ENCODE results near the gene PRR11.

Gene PRR11

DNA sequence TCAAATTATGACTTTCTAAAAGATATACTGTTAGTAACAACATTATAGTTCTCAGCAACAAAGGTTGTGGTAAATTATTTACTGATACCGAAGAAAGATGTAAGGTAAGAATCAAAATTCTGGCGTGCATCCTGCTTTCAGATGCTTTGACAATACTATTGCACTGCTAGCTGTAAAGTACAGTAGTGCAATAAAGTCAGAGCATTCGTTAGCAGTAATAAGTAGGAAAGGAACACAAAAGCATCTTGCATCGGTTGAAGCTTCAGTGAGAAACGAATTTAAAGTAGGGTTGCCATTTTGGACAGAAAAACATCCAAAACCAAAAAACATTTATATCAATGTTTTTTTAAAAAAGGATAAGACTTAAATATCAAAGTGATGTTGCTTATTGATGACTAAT lies 4.5 kb upstream of the PRR11 start:
- H3K4me1 ChIP-seq (ENCODE audit: control insufficient read depth, insufficient read depth, low read length) = peaks cover 11% of the 10 kb centered on the region
- 89 to 95% methylated on average over 3 to 5 of the region's 5 CpGs for WGBS, 2 experiments
- no peaks in the 10 kb centered on the region for H3K36me3 ChIP-seq (ENCODE audit: control insufficient read depth, insufficient read depth, low read length)
- H3K9me3 ChIP-seq (ENCODE audit: control insufficient read depth, low read length) = no peaks in the 10 kb centered on the region
- no peak overlapping the region for H3K27ac ChIP-seq (ENCODE audit: insufficient read depth, low read depth, low read length, poor library complexity, severe bottlenecking)
- no peak overlapping the region for H3K4me3 ChIP-seq (ENCODE audit: insufficient read depth, low read depth, low read length)
- H3K27me3 ChIP-seq (ENCODE audit: control insufficient read depth, insufficient read depth, low read length, poor library complexity, severe bottlenecking) = no peaks in the 10 kb centered on the region

DNA sequence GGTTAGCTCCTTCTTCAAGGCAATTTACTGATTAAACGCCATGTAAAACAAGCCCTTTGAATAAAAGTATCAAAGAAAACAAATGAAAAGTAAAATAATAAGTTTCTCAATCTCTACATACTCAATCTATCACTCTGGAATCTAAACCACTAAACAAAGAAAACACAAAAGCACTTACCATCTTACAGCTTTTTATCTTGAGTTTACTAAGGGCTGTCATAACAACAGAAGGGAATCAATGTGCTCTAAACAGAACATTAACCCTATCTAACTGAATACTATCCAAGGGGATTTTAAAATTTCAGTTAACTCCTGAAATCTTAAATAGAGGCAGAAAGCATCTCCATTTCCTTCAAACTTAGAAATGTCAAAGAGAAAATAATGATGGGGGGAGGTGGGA lies 4.0 kb upstream of the PRR11 start:
- H3K9me3 ChIP-seq (ENCODE audit: control insufficient read depth, low read length) = no peaks in the 10 kb centered on the region
- no peaks in the 10 kb centered on the region for H3K36me3 ChIP-seq (ENCODE audit: control insufficient read depth, insufficient read depth, low read length)
- H3K4me1 ChIP-seq (ENCODE audit: control insufficient read depth, insufficient read depth, low read length) = peaks cover 11% of the 10 kb centered on the region
- H3K27ac ChIP-seq (ENCODE audit: insufficient read depth, low read depth, low read length, poor library complexity, severe bottlenecking) = no peak overlapping the region
- H3K27me3 ChIP-seq (ENCODE audit: control insufficient read depth, insufficient read depth, low read length, poor library complexity, severe bottlenecking) = no peaks in the 10 kb centered on the region
- 100% methylated on average over 1 of the region's 1 CpG; no CpG with 5 or more reads in 1 of the 2 experiments for WGBS, 2 experiments
- peak overlapping the region; percentile 70 for H3K4me3 ChIP-seq (ENCODE audit: insufficient read depth, low read depth, low read length)

DNA sequence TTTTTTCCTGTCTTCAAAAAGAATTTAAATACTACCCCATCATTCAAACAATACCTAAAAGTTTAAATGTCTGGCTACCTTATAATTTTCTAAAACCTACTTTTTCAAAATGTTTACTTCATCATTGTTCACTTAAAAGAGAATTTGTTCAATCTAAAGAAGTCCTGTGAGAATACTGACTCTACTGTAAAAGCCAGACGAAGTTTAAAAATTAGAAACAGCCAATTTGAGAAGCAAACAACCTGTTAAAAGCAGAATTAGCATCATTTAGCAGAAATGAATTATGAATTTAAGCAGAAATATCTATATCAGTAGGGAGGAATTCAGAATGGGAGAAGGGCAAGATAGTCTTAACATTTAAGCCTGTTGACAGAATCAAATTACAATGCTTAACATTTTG lies 2.6 kb upstream of the PRR11 start:
- WGBS, 2 experiments = 75% methylated on average over 1 of the region's 1 CpG; no CpG with 5 or more reads in 1 of the 2 experiments
- Histone ChIP-seq H3K27me3 (ENCODE audit: control insufficient read depth, insufficient read depth, low read length, poor library complexity, severe bottlenecking) (no peaks in the 10 kb centered on the region), H3K36me3 (ENCODE audit: control insufficient read depth, insufficient read depth, low read length) (no peaks in the 10 kb centered on the region), H3K9me3 (ENCODE audit: control insufficient read depth, low read length) (no peaks in the 10 kb centered on the region), H3K27ac (ENCODE audit: insufficient read depth, low read depth, low read length, poor library complexity, severe bottlenecking) (no peak overlapping the region), H3K4me1 (ENCODE audit: control insufficient read depth, insufficient read depth, low read length) (peaks cover 11% of the 10 kb centered on the region), H3K4me3 (ENCODE audit: insufficient read depth, low read depth, low read length) (peak overlapping the region; percentile 70)

DNA sequence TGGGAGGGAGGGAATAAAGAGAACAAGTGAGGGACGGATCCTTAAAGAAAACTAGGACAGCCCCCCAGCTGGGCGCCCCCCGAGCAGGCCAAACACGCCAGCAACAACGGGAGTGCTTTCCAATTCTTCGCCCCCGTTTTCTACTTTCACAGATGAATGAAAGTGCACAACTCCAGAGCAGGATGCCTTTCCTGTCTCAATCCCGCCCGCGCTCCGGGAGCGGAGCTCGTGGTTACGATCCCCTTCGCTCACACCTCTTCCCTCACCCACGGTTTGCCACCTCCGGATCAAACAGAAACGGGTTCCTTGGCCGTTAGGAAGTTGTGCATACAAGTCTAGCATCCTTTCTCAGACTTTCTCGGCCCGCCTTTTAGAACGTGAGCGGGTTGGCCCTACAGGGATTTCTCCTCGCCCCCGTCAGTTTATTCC lies 1.2 kb upstream of the PRR11 start:
- Histone ChIP-seq H3K27me3 (ENCODE audit: control insufficient read depth, insufficient read depth, low read length, poor library complexity, severe bottlenecking) (no peaks in the 10 kb centered on the region), H3K4me1 (ENCODE audit: control insufficient read depth, insufficient read depth, low read length) (peaks cover 11% of the 10 kb centered on the region), H3K9me3 (ENCODE audit: control insufficient read depth, low read length) (no peaks in the 10 kb centered on the region), H3K27ac (ENCODE audit: insufficient read depth, low read depth, low read length, poor library complexity, severe bottlenecking) (peak overlapping the region; percentile 99), H3K4me3 (ENCODE audit: insufficient read depth, low read depth, low read length) (peak overlapping the region; percentile 70), H3K36me3 (ENCODE audit: control insufficient read depth, insufficient read depth, low read length) (no peaks in the 10 kb centered on the region)
- WGBS, 2 experiments = 0% methylated on average over 25 of the region's 25 CpGs

DNA sequence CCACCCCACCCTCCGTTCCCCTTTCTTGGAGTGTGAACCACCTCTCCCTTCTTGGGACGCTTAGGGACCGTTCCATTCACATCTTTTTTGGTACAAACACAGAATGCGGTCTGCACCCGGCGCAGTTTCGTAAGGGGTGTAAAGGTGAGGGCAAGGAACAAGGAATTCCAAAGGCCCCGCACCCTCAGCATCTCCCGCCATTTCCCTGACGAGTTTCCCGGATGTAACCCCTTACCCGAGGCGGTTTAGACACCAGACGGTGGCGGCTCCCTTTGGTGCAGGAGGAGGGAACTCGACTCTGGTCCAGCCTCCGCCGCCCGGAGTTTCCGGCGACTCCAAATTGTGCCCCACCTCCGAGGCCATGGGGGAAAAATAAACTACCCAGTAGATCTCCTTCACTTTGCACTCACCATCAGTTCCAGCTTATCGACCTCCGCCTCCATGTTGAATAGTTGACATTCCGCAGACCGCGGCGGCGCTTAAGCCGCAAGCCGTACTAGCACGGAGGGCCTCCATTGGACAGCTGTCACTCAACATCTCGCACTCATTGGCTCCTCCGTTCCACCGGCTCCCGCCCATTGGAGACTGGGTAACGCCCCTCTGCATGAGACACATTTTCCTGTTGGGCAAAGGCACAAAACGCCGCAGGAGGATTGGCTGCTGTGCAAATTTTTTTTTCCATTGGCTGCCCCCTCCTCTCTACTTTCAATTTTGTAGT lies 666 bp upstream of the PRR11 start, which contains the start of gene SKA2:
SKA2 (minus strand) TSS at position 466 of the 718 bp plus-strand sequence; CDS start at position 443, 23 bp downstream.
- 0% methylated on average over 39 of the region's 39 CpGs for WGBS, 2 experiments
- H3K36me3 ChIP-seq (ENCODE audit: control insufficient read depth, insufficient read depth, low read length) = no peaks in the 10 kb centered on the region
- peaks cover 11% of the 10 kb centered on the region for H3K4me1 ChIP-seq (ENCODE audit: control insufficient read depth, insufficient read depth, low read length)
- peak within 1 kb of the TSS; percentile 99 for H3K27ac ChIP-seq (ENCODE audit: insufficient read depth, low read depth, low read length, poor library complexity, severe bottlenecking)
- peak within 1 kb of the TSS; percentile 70 for H3K4me3 ChIP-seq (ENCODE audit: insufficient read depth, low read depth, low read length)
- H3K27me3 ChIP-seq (ENCODE audit: control insufficient read depth, insufficient read depth, low read length, poor library complexity, severe bottlenecking) = no peaks in the 10 kb centered on the region
- H3K9me3 ChIP-seq (ENCODE audit: control insufficient read depth, low read length) = no peaks in the 10 kb centered on the region

- Histone ChIP-seq H3K27me3 (ENCODE audit: control insufficient read depth, insufficient read depth, low read length, poor library complexity, severe bottlenecking) (no peaks in the 10 kb centered on the region), H3K9me3 (ENCODE audit: control insufficient read depth, low read length) (no peaks in the 10 kb centered on the region), H3K27ac (ENCODE audit: insufficient read depth, low read depth, low read length, poor library complexity, severe bottlenecking) (no peak overlapping the region), H3K36me3 (ENCODE audit: control insufficient read depth, insufficient read depth, low read length) (peaks cover 4% of the 10 kb centered on the region), H3K4me3 (ENCODE audit: insufficient read depth, low read depth, low read length) (no peak overlapping the region), H3K4me1 (ENCODE audit: control insufficient read depth, insufficient read depth, low read length) (no peaks in the 10 kb centered on the region)
- 92 to 93% methylated on average over 8 to 9 of the region's 9 CpGs for WGBS, 2 experiments
Measured at GRCh38 chr17:59160157-59161025, 4.8 kb downstream of the PRR11 start.

DNA sequence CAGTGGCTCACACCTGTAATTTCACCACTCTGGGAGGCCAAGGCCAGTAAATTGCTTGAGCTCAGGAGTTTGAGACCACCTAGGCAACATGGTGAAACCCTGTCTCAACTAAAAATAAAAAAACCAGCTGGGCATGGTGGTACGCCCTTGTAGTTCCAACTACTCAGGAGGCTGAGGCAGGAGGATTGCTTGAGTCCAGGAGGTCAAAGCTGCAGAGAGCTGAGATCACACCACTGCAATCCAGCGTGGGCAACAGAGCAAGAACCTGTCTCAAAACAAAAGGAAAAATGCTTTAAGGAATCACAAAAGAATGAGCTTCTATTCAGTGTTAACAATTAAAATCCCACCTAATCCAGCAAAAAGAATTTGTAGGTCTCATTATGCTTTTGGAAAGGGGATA lies 5.9 kb downstream of the PRR11 start:
- Histone ChIP-seq H3K9me3 (ENCODE audit: control insufficient read depth, low read length) (no peaks in the 10 kb centered on the region), H3K27ac (ENCODE audit: insufficient read depth, low read depth, low read length, poor library complexity, severe bottlenecking) (no peak overlapping the region), H3K4me1 (ENCODE audit: control insufficient read depth, insufficient read depth, low read length) (no peaks in the 10 kb centered on the region), H3K27me3 (ENCODE audit: control insufficient read depth, insufficient read depth, low read length, poor library complexity, severe bottlenecking) (no peaks in the 10 kb centered on the region), H3K36me3 (ENCODE audit: control insufficient read depth, insufficient read depth, low read length) (peaks cover 4% of the 10 kb centered on the region), H3K4me3 (ENCODE audit: insufficient read depth, low read depth, low read length) (no peak overlapping the region)
- WGBS, 2 experiments = 94% methylated on average over 2 of the region's 2 CpGs

DNA sequence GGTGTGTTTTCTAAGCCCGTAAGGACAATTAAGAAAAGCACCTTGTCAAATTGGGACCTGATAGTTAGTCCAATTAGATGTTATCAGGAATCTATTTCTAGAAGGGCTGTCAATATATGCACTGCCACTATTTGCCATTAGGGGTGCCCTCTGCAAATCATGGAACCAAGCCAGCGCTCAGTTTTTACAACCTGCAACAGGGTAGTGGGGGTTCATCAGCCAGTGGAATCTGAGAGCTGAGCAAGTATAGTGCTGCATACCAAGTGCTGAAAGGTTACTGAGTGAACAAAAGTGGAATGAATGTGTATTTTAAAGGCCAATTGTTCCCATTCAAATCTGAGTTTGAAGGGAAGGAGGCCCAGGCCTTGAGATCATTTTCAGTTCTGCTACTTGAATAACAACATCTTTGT lies 10.4 kb downstream of the PRR11 start:
- H3K4me1 ChIP-seq (ENCODE audit: control insufficient read depth, insufficient read depth, low read length) = no peaks in the 10 kb centered on the region
- H3K27ac ChIP-seq (ENCODE audit: insufficient read depth, low read depth, low read length, poor library complexity, severe bottlenecking) = peak overlapping the region; percentile 53
- H3K36me3 ChIP-seq (ENCODE audit: control insufficient read depth, insufficient read depth, low read length) = no peaks in the 10 kb centered on the region
- WGBS, 2 experiments = 54 to 57% methylated on average over 2 of the region's 2 CpGs
- H3K9me3 ChIP-seq (ENCODE audit: control insufficient read depth, low read length) = no peaks in the 10 kb centered on the region
- H3K4me3 ChIP-seq (ENCODE audit: insufficient read depth, low read depth, low read length) = no peak overlapping the region
- no peaks in the 10 kb centered on the region for H3K27me3 ChIP-seq (ENCODE audit: control insufficient read depth, insufficient read depth, low read length, poor library complexity, severe bottlenecking)

DNA sequence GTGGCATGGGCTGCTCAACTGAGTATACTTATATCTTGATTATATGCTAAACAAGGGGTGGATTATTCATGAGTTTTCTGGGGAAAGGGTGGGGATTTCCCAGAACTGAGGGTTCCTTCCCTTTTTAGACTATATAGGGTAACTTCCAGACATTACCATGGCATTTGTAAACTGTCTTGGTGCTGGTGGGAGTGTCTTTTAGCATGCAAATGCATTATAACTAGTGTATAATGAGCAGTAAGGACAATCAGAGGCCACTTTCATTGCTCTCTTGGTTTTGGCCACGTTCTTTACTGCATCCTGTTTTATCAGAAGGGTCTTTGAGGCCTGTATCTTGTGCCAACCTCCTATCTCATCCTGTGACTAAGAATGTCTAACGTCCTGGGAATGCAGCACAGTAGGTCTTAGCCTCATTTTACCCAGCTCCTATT lies 12.0 kb downstream of the PRR11 start:
- Histone ChIP-seq H3K27me3 (ENCODE audit: control insufficient read depth, insufficient read depth, low read length, poor library complexity, severe bottlenecking) (no peaks in the 10 kb centered on the region), H3K4me3 (ENCODE audit: insufficient read depth, low read depth, low read length) (no peak overlapping the region), H3K36me3 (ENCODE audit: control insufficient read depth, insufficient read depth, low read length) (peaks cover 8% of the 10 kb centered on the region), H3K4me1 (ENCODE audit: control insufficient read depth, insufficient read depth, low read length) (no peaks in the 10 kb centered on the region), H3K27ac (ENCODE audit: insufficient read depth, low read depth, low read length, poor library complexity, severe bottlenecking) (no peak overlapping the region), H3K9me3 (ENCODE audit: control insufficient read depth, low read length) (no peaks in the 10 kb centered on the region)
- WGBS, 2 experiments = 87 to 88% methylated on average over 2 of the region's 2 CpGs

- Histone ChIP-seq H3K9me3 (ENCODE audit: control insufficient read depth, low read length) (no peaks in the 10 kb centered on the region), H3K27me3 (ENCODE audit: control insufficient read depth, insufficient read depth, low read length, poor library complexity, severe bottlenecking) (no peaks in the 10 kb centered on the region), H3K4me3 (ENCODE audit: insufficient read depth, low read depth, low read length) (no peak overlapping the region), H3K27ac (ENCODE audit: insufficient read depth, low read depth, low read length, poor library complexity, severe bottlenecking) (no peak overlapping the region), H3K36me3 (ENCODE audit: control insufficient read depth, insufficient read depth, low read length) (peaks cover 24% of the 10 kb centered on the region), H3K4me1 (ENCODE audit: control insufficient read depth, insufficient read depth, low read length) (no peaks in the 10 kb centered on the region)
- WGBS, 2 experiments = 96 to 97% methylated on average over 33 of the region's 33 CpGs
Measured at GRCh38 chr17:59172436-59173004, 17.0 kb downstream of the PRR11 start.

All from ectodermal cell (in vitro differentiated cells).